Esophagus squamous epithelium (tissue), 5 donors: ENCODE data around the gene PXYLP1. TPM values are rescaled to one million over a fixed set of nuclear protein-coding genes. Genes with fewer than 3 reads are reported as not detected.

Experiments used
- DNase-seq: peaks from one replicate; lab custom pipeline; 2025; lab: John Stamatoyannopoulos, UW
- H3K27ac ChIP-seq, 4 donors: fragments of 200-600 bp; sonication (generic); one replicate each; pipeline ENCODE4 v1.5.1; 2016 to 2019; ENCODE audit warnings: mild to moderate bottlenecking in 1 of 4
- H3K27me3 ChIP-seq, 4 donors: fragments of 200-600 bp; sonication (generic); 1 replicate in 3 of 4; 2 replicates in 1 of 4; pipeline versions ENCODE4 v1.5.1 to v1.6.0; 2017 to 2021; ENCODE audit warnings: antibody characterized with exemption in 1 of 4
- H3K36me3 ChIP-seq, 3 donors: fragments of 200-600 bp; sonication (generic); one replicate each; pipeline ENCODE4 v1.5.1; 2016 to 2019
- H3K4me1 ChIP-seq, 3 donors: fragments of 200-600 bp; sonication (generic); one replicate each; pipeline ENCODE4 v1.5.1; 2017 to 2019
- H3K4me3 ChIP-seq, 4 donors: fragments of 200-600 bp; sonication (generic); 1 replicate in 3 of 4; 2 replicates in 1 of 4; pipeline ENCODE4 v1.5.1; 2016 to 2019; ENCODE audit warnings: mild to moderate bottlenecking in 2 of 4, moderate library complexity in 1 of 4
- H3K9me3 ChIP-seq, 3 donors: fragments of 200-600 bp; sonication (generic); one replicate each; pipeline ENCODE4 v1.5.1; 2016 to 2019
- POLR2A ChIP-seq, 4 donors: fragments of 450-650 bp; IDR thresholded peaks; one replicate each; pipeline ENCODE4 v1.6.1; 2017; ENCODE audit warnings: antibody characterized with exemption in 4 of 4, mild to moderate bottlenecking in 4 of 4, moderate library complexity in 3 of 4
- WGBS, 2 donors: methylation state at CpG; one replicate each; pipeline ENCODE4 v1.1.5; 2018; 5-methylcytosine and 5-hydroxymethylcytosine counted together
- intact Hi-C: fragments of 100-400 bp; cut with DNase I; formaldehyde crosslinking; loops from one replicate; pipeline ENCODE4 v1.15.0; 2022
- total RNA-seq, 4 donors: library from RNA; depleted of rRNA; stranded (reverse); fragments of >200 nt; gene quantifications; one replicate each; pipeline ENCODE4 v1.1.0, GENCODE V29; 2016
- TF ChIP-seq, protein P1 (sequence below), 6 experiments: fragments of 450-650 bp in 4 of 6; fragments of 200-600 bp in 2 of 6; sonication (generic) in 2 of 6; IDR thresholded peaks; one replicate each; pipeline ENCODE4 v1.5.1; 2016 to 2019; ENCODE audit warnings: antibody characterized with exemption in 6 of 6, mild to moderate bottlenecking in 4 of 6, moderate library complexity in 4 of 6
- donor health status: DM: yes; HTN: yes; CAD: no.

Gene PXYLP1
- total RNA-seq, 4 donors from 2014 or later: 2.9 to 7.8 (median 4.1) TPM

DNA sequence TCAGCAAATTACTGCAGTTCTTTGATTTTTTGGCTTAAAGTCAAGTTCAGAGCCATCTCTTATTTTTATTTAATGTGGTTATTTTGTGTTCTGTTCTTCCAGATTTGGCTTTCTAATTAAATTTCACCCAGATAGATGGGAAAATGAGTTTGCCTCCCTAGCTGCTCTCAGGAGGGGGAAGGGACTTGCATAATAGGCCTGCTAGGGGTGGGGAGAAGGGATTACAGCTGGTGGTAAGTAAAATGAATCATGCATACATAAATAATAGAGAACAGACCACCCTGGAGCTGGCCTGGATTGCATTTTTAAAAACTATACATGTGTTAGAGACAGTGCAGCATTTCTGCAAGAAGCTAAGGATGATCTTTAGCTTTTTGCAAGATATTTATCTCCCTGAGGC, 3.9 kb upstream of the PXYLP1 start:
- intact Hi-C loops: no loop called here
- no peak for DNase-seq
- Histone ChIP-seq H3K4me1 (peaks cover 0 to 23% (median 0%) of the 10 kb centered on the region in 3 donors), H3K9me3 (no peaks in the 10 kb centered on the region), H3K27me3 (no peaks in the 10 kb centered on the region), H3K4me3 (no peak overlapping the region), H3K27ac (no peak overlapping the region), H3K36me3 (no peaks in the 10 kb centered on the region)
- TF ChIP-seq POLR2A (IDR thresholded peaks at IDR 0.05): no peak
- TF ChIP-seq, protein P1, sequence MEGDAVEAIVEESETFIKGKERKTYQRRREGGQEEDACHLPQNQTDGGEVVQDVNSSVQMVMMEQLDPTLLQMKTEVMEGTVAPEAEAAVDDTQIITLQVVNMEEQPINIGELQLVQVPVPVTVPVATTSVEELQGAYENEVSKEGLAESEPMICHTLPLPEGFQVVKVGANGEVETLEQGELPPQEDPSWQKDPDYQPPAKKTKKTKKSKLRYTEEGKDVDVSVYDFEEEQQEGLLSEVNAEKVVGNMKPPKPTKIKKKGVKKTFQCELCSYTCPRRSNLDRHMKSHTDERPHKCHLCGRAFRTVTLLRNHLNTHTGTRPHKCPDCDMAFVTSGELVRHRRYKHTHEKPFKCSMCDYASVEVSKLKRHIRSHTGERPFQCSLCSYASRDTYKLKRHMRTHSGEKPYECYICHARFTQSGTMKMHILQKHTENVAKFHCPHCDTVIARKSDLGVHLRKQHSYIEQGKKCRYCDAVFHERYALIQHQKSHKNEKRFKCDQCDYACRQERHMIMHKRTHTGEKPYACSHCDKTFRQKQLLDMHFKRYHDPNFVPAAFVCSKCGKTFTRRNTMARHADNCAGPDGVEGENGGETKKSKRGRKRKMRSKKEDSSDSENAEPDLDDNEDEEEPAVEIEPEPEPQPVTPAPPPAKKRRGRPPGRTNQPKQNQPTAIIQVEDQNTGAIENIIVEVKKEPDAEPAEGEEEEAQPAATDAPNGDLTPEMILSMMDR (IDR thresholded peaks at IDR 0.05): no peak

DNA sequence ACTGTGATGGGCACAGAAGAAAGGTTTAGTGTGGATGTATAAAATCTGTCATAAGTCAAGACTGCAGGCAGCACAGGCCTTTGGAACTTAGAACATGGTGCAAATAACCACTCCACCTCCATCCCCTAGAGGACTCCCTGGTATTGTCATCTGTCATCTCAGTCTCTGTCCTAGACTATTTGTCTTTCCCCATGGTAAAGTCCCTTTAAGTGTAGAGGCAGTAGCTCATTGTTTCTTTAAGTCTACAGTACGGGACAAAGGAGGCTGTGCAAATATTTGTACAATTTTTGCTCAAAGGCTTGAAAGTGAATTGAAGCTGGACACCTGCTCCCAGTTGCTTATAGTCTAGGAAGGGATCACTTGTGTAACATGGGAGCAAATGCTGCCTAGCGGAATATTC, 3.2 kb upstream of the PXYLP1 start:
- intact Hi-C loops: no loop called here
- Histone ChIP-seq H3K9me3 (no peaks in the 10 kb centered on the region), H3K27ac (no peak overlapping the region), H3K4me1 (peaks cover 0 to 25% (median 0%) of the 10 kb centered on the region in 3 donors), H3K27me3 (no peaks in the 10 kb centered on the region), H3K4me3 (no peak overlapping the region), H3K36me3 (no peaks in the 10 kb centered on the region)
- 72 to 75% methylated on average over 2 of the region's 2 CpGs for WGBS, 2 donors
- DNase-seq: no peak
- TF ChIP-seq POLR2A (IDR thresholded peaks at IDR 0.05): no peak
- TF ChIP-seq, protein P1 (IDR thresholded peaks at IDR 0.05): no peak

DNA sequence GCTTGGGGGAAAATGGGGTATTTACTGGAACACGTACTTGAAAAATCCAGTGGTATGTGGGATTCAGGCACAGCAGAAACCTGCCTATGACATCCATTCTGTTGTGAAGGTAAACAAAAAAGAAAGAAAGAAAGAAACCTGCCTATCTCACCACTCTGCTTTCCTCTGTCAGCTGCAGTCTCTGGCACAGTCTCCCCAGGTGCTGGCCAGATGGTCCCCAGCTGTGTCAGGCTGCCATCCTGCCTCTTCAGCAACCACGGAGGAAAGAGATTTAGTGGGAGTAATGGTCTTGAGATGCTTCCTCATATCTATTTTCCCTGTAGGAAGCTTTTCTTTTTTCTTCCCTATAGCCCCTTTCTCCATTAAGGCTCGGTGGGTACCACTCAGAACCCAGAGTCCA, 2.5 kb upstream of the PXYLP1 start:
- H3K27ac ChIP-seq: no peak overlapping the region
- H3K4me3 ChIP-seq: no peak overlapping the region
- intact Hi-C loops: no loop called here
- DNase-seq: no peak
- no peaks in the 10 kb centered on the region for H3K36me3 ChIP-seq
- H3K27me3 ChIP-seq: no peaks in the 10 kb centered on the region
- WGBS, 2 donors: 72 to 74% methylated on average over 2 to 3 of the region's 3 CpGs
- TF ChIP-seq, protein P1 (IDR thresholded peaks at IDR 0.05): no peak
- TF ChIP-seq POLR2A (IDR thresholded peaks at IDR 0.05): no peak
- peaks cover 0 to 25% (median 0%) of the 10 kb centered on the region in 3 donors for H3K4me1 ChIP-seq
- H3K9me3 ChIP-seq: no peaks in the 10 kb centered on the region

DNA sequence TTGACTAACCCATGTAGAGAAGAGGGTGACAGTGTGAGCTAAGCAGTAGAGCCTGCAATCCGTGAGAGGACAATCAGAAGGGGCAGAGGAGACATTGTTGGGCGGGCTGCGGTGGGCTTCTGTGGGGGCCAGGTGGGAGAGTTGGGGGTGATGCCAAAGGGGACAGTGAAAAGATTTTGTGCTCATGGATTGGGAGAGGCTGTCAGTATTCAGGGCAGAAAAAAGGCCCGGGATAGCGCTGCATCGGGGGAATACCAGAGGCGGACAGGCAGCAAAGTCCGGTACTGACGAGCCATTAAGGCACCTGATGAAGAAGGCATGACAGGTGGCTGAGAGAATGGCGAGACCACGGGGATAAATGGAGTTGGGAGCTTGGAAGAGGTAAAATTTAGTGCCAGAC, 1.3 kb upstream of the PXYLP1 start:
- Histone ChIP-seq H3K27me3 (no peaks in the 10 kb centered on the region), H3K36me3 (no peaks in the 10 kb centered on the region), H3K9me3 (no peaks in the 10 kb centered on the region), H3K4me3 (no peak overlapping the region), H3K4me1 (peaks cover 0 to 25% (median 0%) of the 10 kb centered on the region in 3 donors), H3K27ac (no peak overlapping the region)
- no peak for TF ChIP-seq POLR2A (IDR thresholded peaks at IDR 0.05)
- TF ChIP-seq, protein P1 (IDR thresholded peaks at IDR 0.05): no peak
- no peak for DNase-seq
- WGBS, 2 donors: 92 to 97% methylated on average over 11 of the region's 11 CpGs
- intact Hi-C loops: no loop called here

DNA sequence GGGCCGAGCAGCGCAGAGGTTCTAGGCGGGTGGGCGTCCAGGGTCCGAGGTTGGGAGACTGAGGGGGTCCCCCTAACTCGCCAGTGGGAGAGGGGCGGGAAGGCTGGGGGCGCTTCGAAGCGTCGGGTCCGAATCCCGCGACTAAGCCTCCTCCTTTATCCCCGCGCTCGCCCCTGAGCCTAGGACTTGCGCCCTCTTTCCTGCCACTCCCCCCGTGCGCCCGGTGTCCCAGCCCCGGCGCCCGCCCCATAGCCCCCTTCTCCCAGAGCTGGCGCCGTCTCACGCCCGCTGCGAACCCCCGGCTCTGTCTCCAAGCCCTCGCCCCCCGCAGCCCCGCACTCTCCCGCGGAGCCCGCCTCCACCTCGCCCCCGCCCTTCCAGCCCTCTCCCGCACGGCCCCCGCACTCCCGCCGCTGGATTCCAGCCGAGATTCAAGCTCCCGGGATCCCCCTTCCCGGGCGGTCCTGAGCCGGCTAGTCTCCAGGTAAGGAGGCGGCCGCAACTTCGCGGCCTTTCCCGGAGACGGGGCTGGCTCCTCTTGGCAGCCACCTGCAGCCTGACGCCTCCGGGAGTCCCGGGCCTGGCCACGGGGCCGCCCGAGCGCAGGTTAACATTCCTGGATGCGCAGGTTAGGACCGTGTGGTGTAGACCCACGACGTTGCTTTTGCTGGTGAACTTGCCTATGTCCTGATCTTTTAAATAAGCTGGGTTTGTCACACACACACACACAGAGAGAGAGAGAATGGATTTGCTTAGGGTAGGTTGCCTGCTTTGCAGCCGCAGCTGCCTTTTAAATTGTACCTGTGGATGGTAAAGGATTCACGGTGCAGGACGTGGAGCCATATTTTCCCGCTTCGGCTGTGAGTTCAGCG, 563 bp downstream of the PXYLP1 start:
- Histone ChIP-seq H3K27ac (peak overlapping the region; percentile 56 to 92 (median 86)), H3K27me3 (no peaks in the 10 kb centered on the region), H3K9me3 (no peaks in the 10 kb centered on the region), H3K4me3 (peak overlapping the region; percentile 63 to 88 (median 70)), H3K4me1 (peaks cover 0 to 25% (median 0%) of the 10 kb centered on the region in 3 donors), H3K36me3 (no peaks in the 10 kb centered on the region)
- intact Hi-C loops: no loop called here
- no peak for TF ChIP-seq POLR2A (IDR thresholded peaks at IDR 0.05)
- TF ChIP-seq, protein P1 (IDR thresholded peaks at IDR 0.05): no peak
- no peak for DNase-seq
- WGBS, 2 donors: 0 to 23% methylated on average over 6 to 13 of the region's 71 CpGs
